HCT116 (cell line): Measurements from ENCODE around the gene NF2. TPM values are rescaled to one million over a fixed set of nuclear protein-coding genes. Genes with fewer than 3 reads are reported as not detected.

Experiments used
- ATAC-seq: fragments of 200-7000 bp; cut with Tn5 transposase; 2 replicates; pipeline ENCODE4 v1.9.1; 2020; ENCODE audit warnings: mild to moderate bottlenecking, moderate library complexity
- BruUV-seq: library from RNA; stranded (reverse); fragments of 400-500 nt; replicated peaks from 2 replicates; lab custom pipeline; 2021; lab: Mats Ljungman, UMichigan
- CTCF ChIA-PET: fragments of 300-600 bp; sonication (Branson Sonifier 250); formaldehyde crosslinking; loops from one replicate; lab custom pipeline; 2021; ENCODE audit warnings: antibody characterized with exemption; lab: Charles Lee
- POLR2A ChIA-PET: fragments of 300-600, 350-600 bp; sonication (Branson Sonifier 250); formaldehyde crosslinking; loops from one replicate; lab custom pipeline; 2021; ENCODE audit warnings: antibody characterized with exemption; lab: Charles Lee
- RAD21 ChIA-PET, 2 experiments: fragments of 300-600 bp; sonication (Branson Sonifier 250); formaldehyde crosslinking; loops; one replicate each; lab custom pipeline; 2023; ENCODE audit warnings: low total read pairs in 2 of 2; ENCODE audit not compliant: uncharacterized antibody in 2 of 2, unreplicated experiment in 2 of 2, low non-redundant PET in 1 of 2; lab: Charles Lee
- DNase-seq: peaks from one replicate; pipeline ENCODE4 v3.0.0-alpha.2; 2010; ENCODE audit warnings: low read depth, low spot score
- H2AFZ ChIP-seq: fragments of 200-600 bp; shearing (Covaris generic), sonication (generic); 2 replicates; pipeline ENCODE4 v1.6.1; 2017; ENCODE audit warnings: low read depth, mixed run types, mixed read lengths, antibody characterized with exemption, low read length; ENCODE audit not compliant: poor library complexity, severe bottlenecking
- H3K27ac ChIP-seq: 2 replicates; pipeline ENCODE4 v1.5.1; 2012; ENCODE audit warnings: low read depth, low read length
- H3K27me3 ChIP-seq: fragments of 200-600 bp; sonication (generic); 2 replicates; pipeline ENCODE4 v1.6.1; 2016; ENCODE audit warnings: mixed run types, low read length, mixed read lengths; ENCODE audit not compliant: insufficient read depth
- H3K36me3 ChIP-seq, 2 experiments: fragments of 200-500 bp in 1 of 2; fragments of 200-600 bp in 1 of 2; sonication (Bioruptor generic) in 1 of 2; sonication (generic) in 1 of 2; 2 replicates each; pipeline versions ENCODE4 v1.5.1 to v1.6.1; 2014 to 2016; ENCODE audit warnings: low read length in 2 of 2, inconsistent platforms in 1 of 2, mixed read lengths in 1 of 2, mixed run types in 1 of 2; ENCODE audit not compliant: insufficient read depth in 2 of 2, control insufficient read depth in 1 of 2
- H3K4me1 ChIP-seq, 2 experiments: fragments of 200-600 bp in 1 of 2; sonication (generic) in 1 of 2; 2 replicates each; pipeline versions ENCODE4 v1.5.1 to v1.6.1; 2012 to 2017; ENCODE audit warnings: low read length in 2 of 2, inconsistent platforms in 1 of 2, mild to moderate bottlenecking in 1 of 2, mixed read lengths in 1 of 2, mixed run types in 1 of 2, moderate library complexity in 1 of 2; ENCODE audit not compliant: insufficient read depth in 2 of 2, control insufficient read depth in 1 of 2
- H3K4me2 ChIP-seq: fragments of 200-600 bp; sonication (generic); 2 replicates; pipeline ENCODE4 v1.6.1; 2017; ENCODE audit warnings: mixed run types, low read length, mixed read lengths
- H3K4me3 ChIP-seq, 2 experiments: fragments of 200-600 bp in 1 of 2; sonication (generic) in 1 of 2; replicated peaks in 1 of 2; 2 replicates each; pipeline ENCODE4 v1.5.1; 2011 to 2016; ENCODE audit warnings: low read length in 2 of 2, control low read depth in 1 of 2, low read depth in 1 of 2, mild to moderate bottlenecking in 1 of 2, mixed read lengths in 1 of 2, mixed run types in 1 of 2
- H3K79me2 ChIP-seq: fragments of 200-600 bp; sonication (generic); 2 replicates; pipeline ENCODE4 v1.6.1; 2017; ENCODE audit warnings: mild to moderate bottlenecking, mixed run types, low read length, moderate library complexity, mixed read lengths; ENCODE audit not compliant: insufficient read depth
- H3K9ac ChIP-seq: fragments of 200-600 bp; sonication (generic); 2 replicates; pipeline ENCODE4 v1.6.1; 2016; ENCODE audit warnings: low read length, mixed read lengths
- H3K9me2 ChIP-seq: fragments of 200-600 bp; sonication (generic), shearing (Covaris generic); 2 replicates; pipeline ENCODE4 v1.6.1; 2017; ENCODE audit warnings: mixed run types, mild to moderate bottlenecking, moderate library complexity; ENCODE audit not compliant: insufficient read depth
- H3K9me3 ChIP-seq, 2 experiments: fragments of 200-500 bp in 1 of 2; fragments of 200-600 bp in 1 of 2; sonication (Bioruptor generic) in 1 of 2; sonication (generic) in 1 of 2; 2 replicates each; pipeline ENCODE4 v1.6.1; 2014 to 2017; ENCODE audit warnings: low read length in 2 of 2, mixed read lengths in 2 of 2, inconsistent platforms in 1 of 2, low read depth in 1 of 2, mild to moderate bottlenecking in 1 of 2, mixed run types in 1 of 2, moderate library complexity in 1 of 2; ENCODE audit not compliant: control insufficient read depth in 1 of 2, insufficient read depth in 1 of 2
- H4K20me1 ChIP-seq: fragments of 200-600 bp; sonication (generic), shearing (Covaris generic); 2 replicates; pipeline ENCODE4 v1.6.1; 2017; ENCODE audit warnings: mixed run types, mild to moderate bottlenecking, moderate library complexity; ENCODE audit not compliant: insufficient read depth
- CBX3 ChIP-seq: IDR thresholded peaks from 2 replicates; pipeline ENCODE4 v1.6.1; 2012; ENCODE audit warnings: low read depth
- CEBPB ChIP-seq: IDR thresholded peaks from 2 replicates; pipeline ENCODE4 v1.6.1; 2012; ENCODE audit warnings: low read depth
- FOSL1 ChIP-seq: IDR thresholded peaks from 2 replicates; pipeline ENCODE4 v1.6.1; 2012; ENCODE audit warnings: low read depth
- POLR2A ChIP-seq: IDR thresholded peaks from 2 replicates; pipeline ENCODE4 v1.7.0; 2011; ENCODE audit warnings: borderline replicate concordance; ENCODE audit not compliant: insufficient read depth, insufficient read length; ENCODE audit errors: extremely low read depth
- POLR2AphosphoS5 ChIP-seq: IDR thresholded peaks from 2 replicates; pipeline ENCODE4 v1.6.1; 2011; ENCODE audit warnings: mild to moderate bottlenecking, low read depth, low read length, moderate library complexity
- YY1 ChIP-seq: IDR thresholded peaks from 2 replicates; pipeline ENCODE4 v1.6.1; 2011; ENCODE audit warnings: low read length, low read depth, moderate library complexity, mild to moderate bottlenecking; ENCODE audit not compliant: insufficient replicate concordance; ENCODE audit errors: extremely low read depth
- ZNF274 ChIP-seq: fragments of 200-500 bp; sonication (Bioruptor generic); IDR thresholded peaks from 2 replicates; pipeline ENCODE4 v1.6.1; 2014; ENCODE audit warnings: mild to moderate bottlenecking, low read depth, low read length, inconsistent platforms
- intact Hi-C: fragments of 100-400 bp; cut with micrococcal nuclease; formaldehyde crosslinking; loops from 2 replicates; pipeline ENCODE4 v1.10.0; 2022
- total RNA-seq: library from RNA; stranded (reverse); gene quantifications from one replicate; pipeline ENCODE4 v1.2.1, GENCODE V29; 2021; ENCODE audit not compliant: unreplicated experiment
- TF ChIP-seq, protein P1 (sequence below), 3 experiments: fragments of 200-600 bp in 1 of 3; sonication (generic) in 1 of 3; IDR thresholded peaks in 2 of 3; conservative IDR thresholded peaks in 1 of 3; 2 replicates each; pipeline ENCODE4 v1.5.1; 2012 to 2017; ENCODE audit warnings: low read depth in 2 of 3, low read length in 2 of 3, antibody characterized with exemption in 1 of 3, borderline replicate concordance in 1 of 3, control low read depth in 1 of 3, mild to moderate bottlenecking in 1 of 3, mixed read lengths in 1 of 3, mixed run types in 1 of 3, moderate library complexity in 1 of 3; ENCODE audit not compliant: insufficient read depth in 1 of 3
- TF ChIP-seq, protein P2 (sequence below): IDR thresholded peaks from 2 replicates; pipeline ENCODE4 v1.6.1; 2012

Gene NF2
- total RNA-seq, 1 experiment from 2014 or later = 70.2 TPM

DNA sequence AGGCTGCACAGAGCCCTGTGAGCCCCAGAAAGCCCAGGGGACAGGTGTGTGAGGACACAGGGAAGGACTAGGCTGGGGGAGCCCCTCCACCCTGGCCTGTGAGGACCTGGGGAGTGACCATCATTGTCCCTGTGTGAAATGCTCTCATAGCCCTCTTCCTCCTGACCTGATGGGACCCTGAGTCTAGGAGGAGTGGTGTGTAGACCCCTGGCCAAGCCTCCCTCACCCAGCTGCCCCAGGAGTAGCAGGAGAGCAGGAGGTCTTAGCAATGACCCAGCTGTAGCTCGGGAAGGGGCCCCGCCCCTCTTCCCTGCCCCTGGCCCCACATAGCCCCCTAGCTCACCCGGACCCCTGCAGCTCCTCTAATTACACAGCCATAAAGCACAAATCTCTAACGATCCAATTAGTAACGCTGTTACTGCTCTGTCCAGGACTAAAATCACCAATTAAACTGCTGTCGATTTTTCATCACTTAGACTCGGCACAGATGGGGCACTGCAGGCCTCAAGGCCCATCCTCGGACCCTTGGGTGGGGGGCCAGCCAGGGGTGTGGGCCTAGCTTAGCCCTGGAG lies 109.8 kb downstream of the NF2 start:
- RAD21 ChIA-PET = no interaction called here
- H3K9me3 ChIP-seq = no peaks in the 10 kb centered on the region
- BruUV-seq = no TSS peak
- H3K79me2 ChIP-seq = no peaks in the 10 kb centered on the region
- ATAC-seq = no peak
- POLR2A ChIA-PET = no interaction called here
- intact Hi-C loops = no loop called here
- H3K4me2 ChIP-seq = no peak overlapping the region
- H3K27me3 ChIP-seq = no peaks in the 10 kb centered on the region
- H3K4me1 ChIP-seq = no peaks in the 10 kb centered on the region
- no peak for DNase-seq
- H3K36me3 ChIP-seq = no peaks in the 10 kb centered on the region
- no peaks in the 10 kb centered on the region for H4K20me1 ChIP-seq
- H3K27ac ChIP-seq = no peak overlapping the region
- TF ChIP-seq FOSL1 (no peak), POLR2A (no peak), POLR2AphosphoS5 (no peak), CBX3 (no peak), YY1 (no peak), ZNF274 (no peak), CEBPB (no peak)
- TF ChIP-seq, protein P1, sequence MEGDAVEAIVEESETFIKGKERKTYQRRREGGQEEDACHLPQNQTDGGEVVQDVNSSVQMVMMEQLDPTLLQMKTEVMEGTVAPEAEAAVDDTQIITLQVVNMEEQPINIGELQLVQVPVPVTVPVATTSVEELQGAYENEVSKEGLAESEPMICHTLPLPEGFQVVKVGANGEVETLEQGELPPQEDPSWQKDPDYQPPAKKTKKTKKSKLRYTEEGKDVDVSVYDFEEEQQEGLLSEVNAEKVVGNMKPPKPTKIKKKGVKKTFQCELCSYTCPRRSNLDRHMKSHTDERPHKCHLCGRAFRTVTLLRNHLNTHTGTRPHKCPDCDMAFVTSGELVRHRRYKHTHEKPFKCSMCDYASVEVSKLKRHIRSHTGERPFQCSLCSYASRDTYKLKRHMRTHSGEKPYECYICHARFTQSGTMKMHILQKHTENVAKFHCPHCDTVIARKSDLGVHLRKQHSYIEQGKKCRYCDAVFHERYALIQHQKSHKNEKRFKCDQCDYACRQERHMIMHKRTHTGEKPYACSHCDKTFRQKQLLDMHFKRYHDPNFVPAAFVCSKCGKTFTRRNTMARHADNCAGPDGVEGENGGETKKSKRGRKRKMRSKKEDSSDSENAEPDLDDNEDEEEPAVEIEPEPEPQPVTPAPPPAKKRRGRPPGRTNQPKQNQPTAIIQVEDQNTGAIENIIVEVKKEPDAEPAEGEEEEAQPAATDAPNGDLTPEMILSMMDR (IDR thresholded peaks at IDR 0.05 in 2 of 3, conservative IDR thresholded peaks at IDR 0.05 in 1 of 3; ENCODE audit: borderline replicate concordance in 1 of 3, insufficient read depth in 1 of 3, low read depth in 2 of 3, low read length in 2 of 3) = no peak
- TF ChIP-seq, protein P2, sequence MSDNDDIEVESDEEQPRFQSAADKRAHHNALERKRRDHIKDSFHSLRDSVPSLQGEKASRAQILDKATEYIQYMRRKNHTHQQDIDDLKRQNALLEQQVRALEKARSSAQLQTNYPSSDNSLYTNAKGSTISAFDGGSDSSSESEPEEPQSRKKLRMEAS = no peak
- TF ChIP-seq, all 23 proteins: peak for 0
- CTCF ChIA-PET = no interaction called here
- no peak overlapping the region for H2AFZ ChIP-seq
- no peak overlapping the region for H3K4me3 ChIP-seq
- H3K9me2 ChIP-seq = no peaks in the 10 kb centered on the region
- no peak overlapping the region for H3K9ac ChIP-seq
